K562 (cell line): ENCODE measurements around the gene VTI1B. TPM values are rescaled to one million over a fixed set of nuclear protein-coding genes. Genes with fewer than 3 reads are reported as not detected.

ENCODE experiments used
- BRD9 ChIP-seq: fragments of 450-650 bp; IDR thresholded peaks from 2 replicates; pipeline ENCODE4 v1.6.1; 2018; ENCODE audit warnings: low read depth; ENCODE audit not compliant: partially characterized antibody
- BRF2 ChIP-seq: IDR thresholded peaks from 3 replicates; pipeline ENCODE4 v1.6.1; 2011; ENCODE audit warnings: borderline replicate concordance, mild to moderate bottlenecking; ENCODE audit not compliant: insufficient read length, insufficient read depth
- FOXP4 ChIP-seq: sonication (generic); formaldehyde crosslinking; IDR thresholded peaks from 2 replicates; pipeline ENCODE4 v1.8.0; 2022; ENCODE audit warnings: mild to moderate bottlenecking, missing genetic modification reagents, borderline replicate concordance
- HES1 ChIP-seq: fragments of 450-650 bp; IDR thresholded peaks from 2 replicates; pipeline ENCODE4 v1.6.1; 2016; ENCODE audit warnings: low read depth, mild to moderate bottlenecking, moderate library complexity
- KAT8 ChIP-seq: fragments of 450-650 bp; IDR thresholded peaks from 2 replicates; pipeline ENCODE4 v1.6.1; 2016; ENCODE audit warnings: low read depth, mild to moderate bottlenecking
- MCM3 ChIP-seq: fragments of 450-650 bp; IDR thresholded peaks from 2 replicates; pipeline ENCODE4 v1.6.1; 2016
- NFE2L1 ChIP-seq: fragments of 450-650 bp; IDR thresholded peaks from 2 replicates; pipeline ENCODE4 v1.6.1; 2016; ENCODE audit warnings: missing genetic modification characterization, low read depth, mild to moderate bottlenecking, missing compliant biosample characterization, moderate library complexity, borderline replicate concordance
- NR2F6 ChIP-seq: fragments of 450-650 bp; formaldehyde crosslinking; IDR thresholded peaks from 2 replicates; pipeline ENCODE4 v1.4.0; 2020; ENCODE audit warnings: mild to moderate bottlenecking
- PRDM10 ChIP-seq: fragments of 450-650 bp; IDR thresholded peaks from 2 replicates; pipeline ENCODE4 v1.6.1; 2018; ENCODE audit not compliant: partially characterized antibody
- PRMT5 ChIP-seq: sonication (generic); formaldehyde crosslinking; IDR thresholded peaks from 2 replicates; pipeline ENCODE4 v1.5.0; 2020; ENCODE audit warnings: missing genetic modification reagents
- STAT5A ChIP-seq: IDR thresholded peaks from 2 replicates; pipeline ENCODE4 v1.6.1; 2012; ENCODE audit warnings: low read length, inconsistent platforms, borderline replicate concordance
- TBP ChIP-seq: optimal IDR thresholded peaks from 2 replicates; pipeline ENCODE3; 2011; ENCODE audit warnings: low read depth, low read length, improper control_type of control experiment
- TCF7L2 ChIP-seq: fragments of 150-350 bp; IDR thresholded peaks from 2 replicates; pipeline ENCODE4 v1.6.1; 2016; ENCODE audit warnings: low read depth, mild to moderate bottlenecking, low read length, moderate library complexity
- XRCC3 ChIP-seq: fragments of 450-650 bp; IDR thresholded peaks from 2 replicates; pipeline ENCODE4 v1.6.1; 2017; ENCODE audit warnings: mild to moderate bottlenecking, moderate library complexity
- ZNF445 ChIP-seq: fragments of 250-450 bp; sonication (Bioruptor Pico); IDR thresholded peaks from 2 replicates; pipeline ENCODE4 v1.4.0; 2020; ENCODE audit warnings: low read depth, mild to moderate bottlenecking, moderate library complexity
- ZNF830 ChIP-seq: fragments of 250-450 bp; sonication (Bioruptor Pico); IDR thresholded peaks from 2 replicates; pipeline ENCODE4 v1.5.0; 2021; ENCODE audit warnings: mild to moderate bottlenecking
- polyA plus RNA-seq, 8 experiments: library from polyadenylated mRNA; depleted of rRNA in 4 of 8; stranded (reverse) in 5 of 8; unstranded in 3 of 8; fragments of >200 nt; fragmentation: Nextera tagmentation in 2 of 8; fragmentation: Illumina TruSeq in 1 of 8; extraction: Ambion mirVana in 2 of 8; extraction: Trizol in 1 of 8; gene quantifications; 2 replicates each; pipeline versions ENCODE4 v1.2.1 to v1.2.3, GENCODE V29; 2011 to 2014; ENCODE audit warnings: inconsistent platforms in 1 of 8, missing spikeins in 1 of 8
- total RNA-seq, 7 experiments: library from RNA; depleted of rRNA in 6 of 7; stranded (reverse); fragments of >200 nt in 6 of 7; fragmentation: Illumina TruSeq in 2 of 7; extraction: Trizol in 2 of 7; gene quantifications; 2 replicates each; pipeline versions ENCODE4 v1.2.1 to v1.2.3, GENCODE V29; 2011 to 2021; ENCODE audit warnings: low replicate concordance in 1 of 7
- TF ChIP-seq, protein P1 (sequence below): fragments of 250-450 bp; sonication (Bioruptor Pico); IDR thresholded peaks from 2 replicates; pipeline ENCODE4 v1.5.0; 2020; ENCODE audit warnings: mild to moderate bottlenecking, borderline replicate concordance
- TF ChIP-seq, protein P2 (sequence below): fragments of 450-650 bp; formaldehyde crosslinking; IDR thresholded peaks from 2 replicates; pipeline ENCODE4 v1.4.0; 2020; ENCODE audit warnings: mild to moderate bottlenecking

The VTI1B gene
- total and polyA plus RNA-seq, 9 of the 15 experiments (the other 6 are each of a cell fraction or from before 2014, with no cell fraction given): 7.8 to 69.8 (median 50.1) TPM

DNA sequence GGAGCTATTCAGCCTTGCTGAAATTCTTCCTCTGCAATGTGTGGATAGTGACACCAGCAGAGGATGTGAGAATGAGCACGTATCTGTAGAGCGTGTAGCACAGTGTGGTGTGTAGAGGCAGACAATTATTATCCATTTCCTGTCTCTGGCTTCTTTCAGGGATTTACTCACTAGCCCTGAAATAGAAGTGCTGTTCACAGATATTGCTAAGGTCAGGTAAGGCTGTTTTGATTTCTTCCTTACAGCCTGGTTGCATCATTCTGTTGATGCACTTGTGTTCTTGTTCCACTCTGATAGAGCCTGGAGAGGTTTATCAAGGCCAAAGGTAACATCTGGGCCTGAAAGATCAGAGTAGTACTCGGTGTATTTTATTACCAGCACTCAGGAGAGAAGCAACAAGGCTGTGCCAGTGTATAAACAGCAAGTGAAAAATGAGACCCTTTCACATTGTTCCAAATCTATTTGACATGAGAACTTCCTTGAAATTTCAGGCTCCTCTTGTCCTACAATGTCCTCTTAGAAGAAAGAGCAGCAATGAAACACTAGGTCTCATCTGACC is 38.0 kb downstream of the VTI1B start (continued):
- TF ChIP-seq FOXP4 (CRISPR knock-in tag) (no peak), MCM3 (no peak), NR2F6 (CRISPR knock-in tag) (no peak), HES1 (peak; percentile 14), ZNF445 (CRISPR knock-in tag) (no peak), BRF2 (no peak), TCF7L2 (no peak), KAT8 (no peak), TBP (no peak), PRMT5 (CRISPR knock-in tag) (no peak), BRD9 (peak; percentile 87), ZNF830 (no peak), XRCC3 (no peak), STAT5A (peak; percentile 95), NFE2L1 (tag) (no peak), PRDM10 (no peak)
- TF ChIP-seq, protein P1, sequence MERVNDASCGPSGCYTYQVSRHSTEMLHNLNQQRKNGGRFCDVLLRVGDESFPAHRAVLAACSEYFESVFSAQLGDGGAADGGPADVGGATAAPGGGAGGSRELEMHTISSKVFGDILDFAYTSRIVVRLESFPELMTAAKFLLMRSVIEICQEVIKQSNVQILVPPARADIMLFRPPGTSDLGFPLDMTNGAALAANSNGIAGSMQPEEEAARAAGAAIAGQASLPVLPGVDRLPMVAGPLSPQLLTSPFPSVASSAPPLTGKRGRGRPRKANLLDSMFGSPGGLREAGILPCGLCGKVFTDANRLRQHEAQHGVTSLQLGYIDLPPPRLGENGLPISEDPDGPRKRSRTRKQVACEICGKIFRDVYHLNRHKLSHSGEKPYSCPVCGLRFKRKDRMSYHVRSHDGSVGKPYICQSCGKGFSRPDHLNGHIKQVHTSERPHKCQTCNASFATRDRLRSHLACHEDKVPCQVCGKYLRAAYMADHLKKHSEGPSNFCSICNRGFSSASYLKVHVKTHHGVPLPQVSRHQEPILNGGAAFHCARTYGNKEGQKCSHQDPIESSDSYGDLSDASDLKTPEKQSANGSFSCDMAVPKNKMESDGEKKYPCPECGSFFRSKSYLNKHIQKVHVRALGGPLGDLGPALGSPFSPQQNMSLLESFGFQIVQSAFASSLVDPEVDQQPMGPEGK (CRISPR knock-in tag): no peak
- TF ChIP-seq, protein P2, sequence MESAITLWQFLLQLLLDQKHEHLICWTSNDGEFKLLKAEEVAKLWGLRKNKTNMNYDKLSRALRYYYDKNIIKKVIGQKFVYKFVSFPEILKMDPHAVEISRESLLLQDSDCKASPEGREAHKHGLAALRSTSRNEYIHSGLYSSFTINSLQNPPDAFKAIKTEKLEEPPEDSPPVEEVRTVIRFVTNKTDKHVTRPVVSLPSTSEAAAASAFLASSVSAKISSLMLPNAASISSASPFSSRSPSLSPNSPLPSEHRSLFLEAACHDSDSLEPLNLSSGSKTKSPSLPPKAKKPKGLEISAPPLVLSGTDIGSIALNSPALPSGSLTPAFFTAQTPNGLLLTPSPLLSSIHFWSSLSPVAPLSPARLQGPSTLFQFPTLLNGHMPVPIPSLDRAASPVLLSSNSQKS (CRISPR knock-in tag): no peak
